ENCODE results near the gene MYO1D.
"Not testable (repeated sequence)": the region's sequence is repeated elsewhere in the genome, so short reads cannot be mapped to it uniquely, and the experiment has no call there.

The MYO1D gene

GRCh38 chr17:32894245-32894644 is 17.3 kb upstream of the MYO1D start:
- no peak for DNase-seq (ENCODE audit: low read depth)

- DNase-seq (ENCODE audit: low read depth), result not testable (repeated sequence)
These were observed 10.5 kb upstream of the MYO1D start for GRCh38 chr17:32887410-32887809.

GRCh38 chr17:32886951-32887350 is 10.0 kb upstream of the MYO1D start:
- not testable (repeated sequence) for DNase-seq (ENCODE audit: low read depth)

GRCh38 chr17:32882734-32883133 is 5.8 kb upstream of the MYO1D start:
- no peak for DNase-seq (ENCODE audit: low read depth)

GRCh38 chr17:32882029-32882428 is 5.1 kb upstream of the MYO1D start:
- no peak for DNase-seq (ENCODE audit: low read depth)

GRCh38 chr17:32880671-32881453 is 3.9 kb upstream of the MYO1D start:
- DNase-seq (ENCODE audit: low read depth), result no peak

GRCh38 chr17:32879134-32879533 is 2.2 kb upstream of the MYO1D start:
- no peak for DNase-seq (ENCODE audit: low read depth)

GRCh38 chr17:32878211-32878610 is 1.3 kb upstream of the MYO1D start:
- no peak for DNase-seq (ENCODE audit: low read depth)

GRCh38 chr17:32877164-32877764 is 340 bp upstream of the MYO1D start:
- DNase-seq (ENCODE audit: low read depth), result no peak

- no peak for DNase-seq (ENCODE audit: low read depth)
These were observed 954 bp downstream of the MYO1D start for GRCh38 chr17:32875923-32876416.

GRCh38 chr17:32875230-32875917 is 1.6 kb downstream of the MYO1D start:
- no peak for DNase-seq (ENCODE audit: low read depth)

GRCh38 chr17:32873114-32873513 is 3.8 kb downstream of the MYO1D start:
- no peak for DNase-seq (ENCODE audit: low read depth)

GRCh38 chr17:32871746-32872145 is 5.2 kb downstream of the MYO1D start:
- DNase-seq (ENCODE audit: low read depth), result no peak

- no peak for DNase-seq (ENCODE audit: low read depth)
These were observed 6.0 kb downstream of the MYO1D start for GRCh38 chr17:32870969-32871368.

- no peak for DNase-seq (ENCODE audit: low read depth)
These were observed 6.8 kb downstream of the MYO1D start for GRCh38 chr17:32870027-32870670.

- no peak for DNase-seq (ENCODE audit: low read depth)
These were observed 7.4 kb downstream of the MYO1D start for GRCh38 chr17:32869345-32870026.

- no peak for DNase-seq (ENCODE audit: low read depth)
These were observed 11.8 kb downstream of the MYO1D start for GRCh38 chr17:32865141-32865540.

- no peak for DNase-seq (ENCODE audit: low read depth)
These were observed 13.4 kb downstream of the MYO1D start for GRCh38 chr17:32863559-32863958.

GRCh38 chr17:32862940-32863339 is 14.0 kb downstream of the MYO1D start:
- DNase-seq (ENCODE audit: low read depth), result no peak

- DNase-seq (ENCODE audit: low read depth), result no peak
These were observed 14.9 kb downstream of the MYO1D start for GRCh38 chr17:32861981-32862380.

GRCh38 chr17:32859857-32860525 is 16.9 kb downstream of the MYO1D start:
- no peak for DNase-seq (ENCODE audit: low read depth)

Data from HS-27A (cell line).